ENCODE data around the gene ABCB6. TPM values are rescaled to one million over a fixed set of nuclear protein-coding genes. Genes with fewer than 3 reads are reported as not detected.

The ABCB6 gene
- total RNA-seq, 1 donor from 2014 or later: 25.2 TPM

- ATAC-seq (ENCODE audit: poor library complexity) (peak; percentile 98), DNase-seq (peak; percentile 99)
- intact Hi-C loops (cut with DNase I): loop anchor here (2.0 to 5.0 kb wide), 2 partner anchors 138 to 227 kb away; partner anchors contain the start of gene DNPEP
Measured at GRCh38 chr2:219160186-219161017, 58.4 kb downstream of the ABCB6 start, which contains the start of gene NHEJ1. TSS of gene NHEJ1 (minus strand) at chr2:219160815. CDS start at chr2:219158362, 2,453 bp downstream.

Other genes with a start within 250 kb of the ABCB6 start
- gene FEV, start 233.8 kb downstream of the ABCB6 start, total RNA-seq: not detected
- not detected for gene CRYBA2, start 225.5 kb downstream of the ABCB6 start, total RNA-seq
- not detected for gene CFAP65, start 177.4 kb downstream of the ABCB6 start, total RNA-seq
- not detected for gene IHH, start 158.0 kb downstream of the ABCB6 start, total RNA-seq
- 7.5 TPM for gene NHEJ1, start 58.1 kb downstream of the ABCB6 start, total RNA-seq
- 1.4 TPM for gene SLC23A3, start 48.9 kb downstream of the ABCB6 start, total RNA-seq
- 69.3 TPM for gene CNPPD1, start 42.0 kb downstream of the ABCB6 start, total RNA-seq
- 36.8 TPM for gene RETREG2, start 40.7 kb downstream of the ABCB6 start, total RNA-seq
- 21.3 TPM for gene ZFAND2B, start 12.2 kb downstream of the ABCB6 start, total RNA-seq
- 86.3 TPM for gene ATG9A, start 10.7 kb upstream of the ABCB6 start, total RNA-seq
- 27.3 TPM for gene ANKZF1, start 10.8 kb upstream of the ABCB6 start, total RNA-seq
- gene GLB1L, start 26.5 kb upstream of the ABCB6 start, total RNA-seq: 1.4 TPM
- gene STK16, start 26.5 kb upstream of the ABCB6 start, total RNA-seq: 16.7 TPM
- gene TUBA4B, start 34.3 kb upstream of the ABCB6 start, total RNA-seq: not detected
- gene TUBA4A, start 35.0 kb upstream of the ABCB6 start, total RNA-seq: 84.3 TPM
- 83.3 TPM for gene DNAJB2, start 60.4 kb upstream of the ABCB6 start, total RNA-seq
- gene PTPRN, start 90.4 kb upstream of the ABCB6 start, total RNA-seq: not detected
- gene RESP18, start 113.8 kb upstream of the ABCB6 start, total RNA-seq: not detected
- gene DNPEP, start 169.0 kb upstream of the ABCB6 start, total RNA-seq: 76.5 TPM
- gene DES, start 199.4 kb upstream of the ABCB6 start, total RNA-seq: 12,920 TPM
- 103 TPM for gene SPEG, start 215.9 kb upstream of the ABCB6 start, total RNA-seq